Measurements from ENCODE around the gene UBFD1.

GRCh38 chr16:23595246-23595950 lies 37.9 kb downstream of the UBFD1 start:
- TF ChIP-seq CTCF (IDR thresholded peaks at IDR 0.05) (no peak), ZFX (IDR thresholded peaks at IDR 0.05; ENCODE audit: borderline replicate concordance) (no peak)

All from 22Rv1 (cell line).